Calu3 (cell line): ENCODE measurements around the gene HMCN2. TPM values are rescaled to one million over a fixed set of nuclear protein-coding genes. Genes with fewer than 3 reads are reported as not detected.
"Not testable (repeated sequence)": the region's sequence is repeated elsewhere in the genome, so short reads cannot be mapped to it uniquely, and the experiment has no call there.

Experiments
- BruUV-seq: library from RNA; stranded (reverse); fragments of 400-500 nt; replicated peaks from 2 replicates; lab custom pipeline; 2021; lab: Mats Ljungman, UMichigan
- CTCF ChIA-PET: fragments of 300-600 bp; sonication (Branson Sonifier 250); formaldehyde crosslinking; loops from one replicate; lab custom pipeline; 2022; ENCODE audit warnings: antibody characterized with exemption; lab: Charles Lee
- DNase-seq: peaks from one replicate; pipeline ENCODE4 v3.0.0; 2022
- H3K27ac Mint-ChIP-seq: one replicate; pipeline ENCODE4 v1.8.0; 2022; ENCODE audit warnings: mixed read lengths; ENCODE audit not compliant: unreplicated experiment
- H3K27me3 Mint-ChIP-seq: one replicate; pipeline ENCODE4 v1.8.0; 2022; ENCODE audit warnings: mixed read lengths; ENCODE audit not compliant: unreplicated experiment
- H3K36me3 Mint-ChIP-seq: one replicate; pipeline ENCODE4 v1.8.0; 2022; ENCODE audit warnings: mild to moderate bottlenecking, moderate library complexity, mixed read lengths; ENCODE audit not compliant: insufficient read depth, unreplicated experiment
- H3K4me1 Mint-ChIP-seq: one replicate; pipeline ENCODE4 v1.8.0; 2022; ENCODE audit warnings: mild to moderate bottlenecking, low read depth, mixed read lengths; ENCODE audit not compliant: unreplicated experiment
- H3K4me3 Mint-ChIP-seq: one replicate; pipeline ENCODE4 v1.8.0; 2022; ENCODE audit warnings: mild to moderate bottlenecking, low read depth, moderate library complexity, mixed read lengths; ENCODE audit not compliant: unreplicated experiment
- H3K9me3 Mint-ChIP-seq: one replicate; pipeline ENCODE4 v1.8.0; 2022; ENCODE audit warnings: low read depth, mixed read lengths; ENCODE audit not compliant: unreplicated experiment
- intact Hi-C: fragments of 100-400 bp; cut with micrococcal nuclease; formaldehyde crosslinking; loops from one replicate; pipeline ENCODE4 v1.10.0; 2022; ENCODE audit not compliant: unreplicated experiment
- total RNA-seq: library from RNA; stranded (reverse); gene quantifications from 2 replicates; pipeline ENCODE4 v1.2.3, GENCODE V29; 2022
- TF ChIP-seq, protein P1 (sequence below): fragments of 200-600 bp; IDR thresholded peaks from one replicate; pipeline ENCODE4 v1.8.0; 2022; ENCODE audit warnings: antibody characterized with exemption; ENCODE audit not compliant: unreplicated experiment

Gene HMCN2
- total RNA-seq, 1 experiment from 2014 or later, result not detected

- intact Hi-C loops, result no loop called here
- DNase-seq, result no peak
- Mint-ChIP-seq H3K4me1 (no peaks in the 10 kb centered on the region), H3K4me3 (no peak overlapping the region), H3K27me3 (peaks cover 16% of the 10 kb centered on the region), H3K9me3 (no peaks in the 10 kb centered on the region), H3K27ac (no peak overlapping the region), H3K36me3 (no peaks in the 10 kb centered on the region)
- TF ChIP-seq, protein P1, sequence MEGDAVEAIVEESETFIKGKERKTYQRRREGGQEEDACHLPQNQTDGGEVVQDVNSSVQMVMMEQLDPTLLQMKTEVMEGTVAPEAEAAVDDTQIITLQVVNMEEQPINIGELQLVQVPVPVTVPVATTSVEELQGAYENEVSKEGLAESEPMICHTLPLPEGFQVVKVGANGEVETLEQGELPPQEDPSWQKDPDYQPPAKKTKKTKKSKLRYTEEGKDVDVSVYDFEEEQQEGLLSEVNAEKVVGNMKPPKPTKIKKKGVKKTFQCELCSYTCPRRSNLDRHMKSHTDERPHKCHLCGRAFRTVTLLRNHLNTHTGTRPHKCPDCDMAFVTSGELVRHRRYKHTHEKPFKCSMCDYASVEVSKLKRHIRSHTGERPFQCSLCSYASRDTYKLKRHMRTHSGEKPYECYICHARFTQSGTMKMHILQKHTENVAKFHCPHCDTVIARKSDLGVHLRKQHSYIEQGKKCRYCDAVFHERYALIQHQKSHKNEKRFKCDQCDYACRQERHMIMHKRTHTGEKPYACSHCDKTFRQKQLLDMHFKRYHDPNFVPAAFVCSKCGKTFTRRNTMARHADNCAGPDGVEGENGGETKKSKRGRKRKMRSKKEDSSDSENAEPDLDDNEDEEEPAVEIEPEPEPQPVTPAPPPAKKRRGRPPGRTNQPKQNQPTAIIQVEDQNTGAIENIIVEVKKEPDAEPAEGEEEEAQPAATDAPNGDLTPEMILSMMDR, result no peak
- BruUV-seq, result no TSS peak
- CTCF ChIA-PET, result no interaction called here
Measured at GRCh38 chr9:130340011-130340410, 74.5 kb downstream of the HMCN2 start.

DNA sequence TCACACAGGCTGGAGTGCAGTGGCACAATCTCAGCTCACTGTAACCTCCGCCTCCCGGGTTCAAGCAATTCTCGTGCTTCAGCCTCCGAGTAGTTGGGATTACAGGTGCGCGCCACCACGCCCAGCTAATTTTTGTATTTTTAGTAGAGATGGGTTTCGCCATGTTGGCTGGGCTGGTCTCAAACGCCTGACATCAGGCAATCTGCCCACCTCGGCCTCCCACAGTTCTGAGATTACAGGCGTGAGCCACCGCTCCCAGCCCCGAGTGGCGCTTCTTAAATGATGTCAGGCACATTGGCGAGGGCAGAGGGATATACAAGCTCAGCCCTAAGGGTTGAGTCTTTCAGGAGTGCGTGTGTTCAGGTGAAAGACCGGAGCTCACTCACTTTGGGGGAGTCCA is 75.0 kb downstream of the HMCN2 start:
- H3K27me3 Mint-ChIP-seq, result peaks cover 10% of the 10 kb centered on the region
- H3K9me3 Mint-ChIP-seq, intact Hi-C loops, H3K36me3 Mint-ChIP-seq, BruUV-seq, H3K4me3 Mint-ChIP-seq, CTCF ChIA-PET, H3K4me1 Mint-ChIP-seq, H3K27ac Mint-ChIP-seq, DNase-seq: not testable (repeated sequence)

- no TSS peak for BruUV-seq
- CTCF ChIA-PET, result no interaction called here
- no peaks in the 10 kb centered on the region for H3K4me1 Mint-ChIP-seq
Measured at GRCh38 chr9:130341128-130341527, 75.6 kb downstream of the HMCN2 start.

DNA sequence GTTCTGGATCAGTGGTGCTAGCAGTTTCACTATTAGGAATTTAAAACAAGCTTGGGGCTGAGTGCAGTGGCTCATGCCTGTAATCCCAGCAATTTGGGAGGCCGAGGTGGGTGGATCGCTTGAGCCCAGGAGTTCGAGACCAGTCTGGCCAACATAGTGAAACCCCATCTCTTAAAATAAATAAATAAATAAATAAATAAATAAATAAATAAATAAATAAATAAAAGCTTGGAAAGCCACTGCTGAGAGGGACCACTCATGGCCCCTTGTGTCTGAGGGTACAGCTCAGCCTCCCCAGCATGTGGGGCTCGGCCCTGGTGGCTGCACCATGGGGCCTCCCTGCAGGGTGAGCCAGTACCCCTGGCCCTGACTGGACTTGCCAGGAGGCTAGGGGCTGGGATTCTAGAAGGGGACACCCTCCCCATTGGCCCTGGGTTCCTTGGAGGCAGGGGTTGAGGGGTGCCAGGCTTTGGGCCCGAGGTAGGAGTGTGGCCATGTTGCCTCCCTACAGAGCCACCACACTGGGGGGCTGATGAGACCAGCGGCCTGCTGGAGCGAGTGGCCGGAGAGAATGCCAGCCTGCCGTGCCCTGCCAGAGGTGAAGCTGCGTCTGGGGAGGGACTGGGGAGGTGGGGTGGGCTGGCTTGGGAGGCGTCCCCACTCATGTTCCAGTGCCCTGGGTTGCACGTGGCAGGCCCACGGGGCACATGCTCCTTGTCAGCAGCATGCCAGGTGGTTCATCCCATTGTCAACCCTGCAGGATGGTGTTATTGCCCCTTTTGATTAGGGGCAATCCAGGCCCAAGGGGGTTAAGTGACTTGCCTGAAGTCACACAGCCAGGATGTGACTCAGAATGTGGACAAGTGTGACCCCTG is 76.5 kb downstream of the HMCN2 start:
- no peak overlapping the region for H3K4me3 Mint-ChIP-seq
- H3K36me3 Mint-ChIP-seq, result no peaks in the 10 kb centered on the region
- BruUV-seq, result no TSS peak
- H3K9me3 Mint-ChIP-seq, result no peaks in the 10 kb centered on the region
- intact Hi-C loops, result no loop called here
- H3K27ac Mint-ChIP-seq, result no peak overlapping the region
- CTCF ChIA-PET, result interaction anchor here (0.6 kb wide), 1 partner anchor 188 kb away, joined by 4 read pairs; no protein-coding TSS in a partner anchor
- H3K27me3 Mint-ChIP-seq, result no peaks in the 10 kb centered on the region
- H3K4me1 Mint-ChIP-seq, result no peaks in the 10 kb centered on the region
- TF ChIP-seq, protein P1, result no peak
- DNase-seq, result no peak

More at GRCh38 chr9:130341128-130341527, 75.6 kb downstream of the HMCN2 start:
- Mint-ChIP-seq H3K4me3 (no peak overlapping the region), H3K27me3 (peaks cover 4% of the 10 kb centered on the region), H3K36me3 (no peaks in the 10 kb centered on the region), H3K27ac (no peak overlapping the region), H3K9me3 (no peaks in the 10 kb centered on the region)
- TF ChIP-seq, protein P1, result no peak
- DNase-seq, result no peak
- intact Hi-C loops, result no loop called here

- TF ChIP-seq, protein P1, result no peak
- no peak overlapping the region for H3K4me3 Mint-ChIP-seq
- no peak overlapping the region for H3K27ac Mint-ChIP-seq
- no peaks in the 10 kb centered on the region for H3K4me1 Mint-ChIP-seq
- CTCF ChIA-PET, result no interaction called here
- no peaks in the 10 kb centered on the region for H3K9me3 Mint-ChIP-seq
- H3K27me3 Mint-ChIP-seq, result no peaks in the 10 kb centered on the region
- BruUV-seq, result no TSS peak
- no peak for DNase-seq
- no peaks in the 10 kb centered on the region for H3K36me3 Mint-ChIP-seq
- intact Hi-C loops, result no loop called here
Measured at GRCh38 chr9:130342714-130343085, 77.1 kb downstream of the HMCN2 start.
